ENCODE results near the gene ELOF1.
A peak's percentile ranks its signal among the peaks of the same experiment; 100 is the strongest.

ELOF1 gene

GRCh38 chr19:11534948-11535347, 24.1 kb downstream of the ELOF1 start:
- no peak for DNase-seq (ENCODE audit: low read depth)

GRCh38 chr19:11534538-11534937, 24.5 kb downstream of the ELOF1 start:
- no peak for DNase-seq (ENCODE audit: low read depth)

- DNase-seq (ENCODE audit: low read depth) = no peak
Observed at GRCh38 chr19:11530432-11530831, 28.6 kb downstream of the ELOF1 start.

DNA sequence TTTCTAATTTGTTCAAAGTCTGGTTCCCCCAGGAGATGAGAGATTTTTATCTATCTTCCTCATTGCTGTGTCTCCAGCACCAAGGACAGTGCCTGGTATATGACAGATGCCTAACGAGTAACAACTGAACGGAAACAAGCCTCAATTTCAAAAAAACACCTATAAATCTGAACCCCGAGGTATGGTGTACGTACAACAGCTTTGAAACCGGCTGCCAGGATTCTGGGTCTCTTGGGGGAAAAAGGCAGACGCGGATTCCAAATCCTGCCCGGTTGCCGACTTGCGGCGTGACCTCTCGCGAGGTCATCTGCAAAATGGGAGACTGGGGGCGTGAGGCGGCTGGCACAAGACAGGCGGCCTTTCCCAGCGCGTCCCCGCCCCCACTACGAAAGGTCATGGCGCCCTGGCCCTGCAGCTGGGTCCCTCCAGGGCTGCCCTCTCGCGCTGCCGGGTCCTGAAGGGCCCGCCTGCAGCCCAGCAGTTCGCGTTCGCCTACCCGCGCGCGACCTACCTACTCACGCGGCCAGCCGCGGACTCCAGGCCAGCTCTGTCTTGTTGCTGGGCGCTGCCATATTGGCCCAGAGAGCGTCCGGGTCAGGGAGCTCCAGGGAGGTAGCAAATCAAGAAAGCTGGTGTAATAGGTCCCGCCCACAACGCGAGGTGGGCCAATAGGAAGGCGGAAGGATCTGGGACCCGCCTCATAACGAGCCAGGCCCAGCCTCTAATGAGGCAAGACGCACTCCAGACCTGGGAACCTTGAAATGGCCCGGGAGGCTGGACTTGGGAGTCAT, 30.3 kb downstream of the ELOF1 start, which contains the start of gene ECSIT:
TSS of gene ECSIT (minus strand) at position 584 of the 791 bp plus-strand sequence. CDS start 9,964 bp downstream, outside the sequence.
- peak; percentile 81 for DNase-seq (ENCODE audit: low read depth)

GRCh38 chr19:11519138-11519537, 39.9 kb downstream of the ELOF1 start:
- no peak for DNase-seq (ENCODE audit: low read depth)

DNA sequence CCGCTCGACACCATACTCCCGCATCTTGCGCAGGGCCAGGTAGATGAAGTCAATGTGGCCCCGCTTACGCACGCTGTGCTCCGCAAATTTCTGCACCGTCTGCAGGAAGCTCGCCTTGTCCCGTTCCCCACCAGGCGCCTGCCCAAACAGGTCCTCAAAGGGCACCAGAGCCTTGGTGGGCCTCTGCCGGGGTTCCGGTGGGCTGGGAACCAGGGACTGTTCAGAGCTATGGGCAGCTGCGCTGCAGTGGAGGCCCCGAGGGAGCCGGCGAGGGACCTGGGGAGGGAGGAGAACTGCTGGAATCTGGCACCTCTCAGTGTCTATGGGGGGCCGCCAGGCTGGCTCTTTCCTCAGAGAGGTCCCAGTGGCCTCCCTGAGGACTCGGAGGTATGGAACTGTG, 45.1 kb downstream of the ELOF1 start:
- no peak for DNase-seq (ENCODE audit: low read depth)

GRCh38 chr19:11510444-11510843, 48.6 kb downstream of the ELOF1 start:
- DNase-seq (ENCODE audit: low read depth) = no peak

DNA sequence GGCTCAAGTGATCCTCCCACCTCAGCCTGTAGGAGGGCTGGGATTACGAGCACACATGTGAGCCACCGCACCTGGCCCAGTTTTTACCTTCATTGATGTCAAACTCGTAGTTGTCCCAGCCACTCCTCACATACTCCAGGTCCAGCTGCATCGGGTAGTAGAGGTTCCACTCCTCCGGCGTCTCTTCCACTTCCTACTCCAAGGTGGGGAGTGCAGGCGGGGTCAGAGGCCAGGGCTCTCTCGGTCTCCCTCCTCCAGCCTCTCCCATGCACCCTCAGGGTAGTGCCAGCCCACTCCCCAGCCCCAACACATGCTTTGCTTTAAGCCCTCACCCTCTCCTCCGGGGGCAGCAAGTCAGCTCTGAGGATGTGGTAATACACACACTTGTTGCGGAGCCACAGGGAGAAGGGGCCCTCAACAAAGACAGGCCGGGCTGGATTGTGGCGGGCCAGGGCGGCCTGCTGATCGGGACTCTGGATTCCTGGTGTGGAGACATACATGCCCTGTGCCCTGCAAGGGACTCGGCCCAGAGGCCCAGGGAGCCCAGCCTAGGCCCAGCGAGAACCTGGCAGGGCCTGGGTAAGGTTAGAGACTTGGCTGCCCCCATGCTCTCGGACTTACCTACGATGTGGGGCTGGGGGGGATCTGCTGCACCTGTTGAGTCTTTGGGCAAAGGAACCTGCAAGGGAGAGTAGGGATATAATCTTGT, 51.5 kb downstream of the ELOF1 start:
- DNase-seq (ENCODE audit: low read depth) = no peak

DNA sequence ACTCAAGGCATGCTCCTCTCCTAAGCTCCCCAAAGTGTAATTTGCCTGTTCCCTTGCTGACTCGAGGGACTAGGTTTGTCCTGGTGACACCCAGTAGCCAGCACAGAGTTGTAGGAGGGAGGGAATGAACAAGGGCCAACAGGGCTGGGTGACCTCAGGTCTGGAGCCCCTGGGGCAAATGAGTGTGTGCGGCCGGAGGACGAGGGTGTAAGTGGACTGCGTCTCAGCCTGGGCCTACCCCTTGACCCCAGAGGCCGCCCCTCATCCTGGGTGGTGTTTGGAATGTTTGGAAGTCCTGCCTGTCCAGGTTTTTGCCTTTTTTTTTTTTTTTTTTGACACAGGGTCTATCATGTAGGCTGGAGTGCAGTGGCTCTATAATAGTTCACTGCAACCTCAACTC, 52.1 kb downstream of the ELOF1 start:
- DNase-seq (ENCODE audit: low read depth) = no peak

- DNase-seq (ENCODE audit: low read depth) = no peak
Observed at GRCh38 chr19:11506101-11506555, 52.9 kb downstream of the ELOF1 start.

- peak; percentile 93 for DNase-seq (ENCODE audit: low read depth)
Observed at GRCh38 chr19:11505504-11506100, 53.4 kb downstream of the ELOF1 start, which contains the start of gene ZNF653. ZNF653 (minus strand) TSS chr19:11505839; CDS start chr19:11505786, 53 bp downstream.

- DNase-seq (ENCODE audit: low read depth) = peak; percentile 93
Observed at GRCh38 chr19:11505032-11505503, 54.0 kb downstream of the ELOF1 start.

- no peak for DNase-seq (ENCODE audit: low read depth)
Observed at GRCh38 chr19:11504502-11505031, 54.5 kb downstream of the ELOF1 start.

All from stimulated activated CD8-positive, alpha-beta memory T cell treated with anti-CD3 and anti-CD28 coated beads, Interleukin-12 subunit alpha, Interleukin-12 subunit beta, amount 100 ng/mL, for 4 hours (primary cell).